GM21423 (cell line): Measurements from ENCODE around the gene CAMTA1.

Experiments used
- ATAC-seq: cut with Tn5 transposase; IDR thresholded peaks from one replicate; pipeline ENCODE4 v1.9.1; 2021; ENCODE audit warnings: mild to moderate bottlenecking, moderate library complexity; ENCODE audit not compliant: unreplicated experiment

The CAMTA1 gene

GRCh38 chr1:7174561-7174960 lies 389.3 kb downstream of the CAMTA1 start:
- ATAC-seq = no peak

GRCh38 chr1:7174980-7175906 lies 390.0 kb downstream of the CAMTA1 start:
- ATAC-seq = no peak

GRCh38 chr1:7177021-7177420 lies 391.8 kb downstream of the CAMTA1 start:
- no peak for ATAC-seq

- ATAC-seq = no peak
Observed at GRCh38 chr1:7177438-7178146, 392.3 kb downstream of the CAMTA1 start.

- no peak for ATAC-seq
Observed at GRCh38 chr1:7178336-7178735, 393.1 kb downstream of the CAMTA1 start.

- ATAC-seq = no peak
Observed at GRCh38 chr1:7178741-7179140, 393.5 kb downstream of the CAMTA1 start.

- no peak for ATAC-seq
Observed at GRCh38 chr1:7185721-7186120, 400.5 kb downstream of the CAMTA1 start.

GRCh38 chr1:7186382-7187111 lies 401.3 kb downstream of the CAMTA1 start:
- no peak for ATAC-seq

- no peak for ATAC-seq
Observed at GRCh38 chr1:7187112-7187493, 401.8 kb downstream of the CAMTA1 start.

- ATAC-seq = no peak
Observed at GRCh38 chr1:7190261-7190660, 405.0 kb downstream of the CAMTA1 start.

- ATAC-seq = no peak
Observed at GRCh38 chr1:7192453-7192852, 407.2 kb downstream of the CAMTA1 start.

GRCh38 chr1:7196036-7196911 lies 411.0 kb downstream of the CAMTA1 start:
- ATAC-seq = no peak

- no peak for ATAC-seq
Observed at GRCh38 chr1:7198664-7199063, 413.4 kb downstream of the CAMTA1 start.

- no peak for ATAC-seq
Observed at GRCh38 chr1:7199077-7199779, 414.0 kb downstream of the CAMTA1 start.

GRCh38 chr1:7207875-7208646 lies 422.8 kb downstream of the CAMTA1 start:
- ATAC-seq = no peak

- ATAC-seq = no peak
Observed at GRCh38 chr1:7208647-7209180, 423.5 kb downstream of the CAMTA1 start.

- ATAC-seq = no peak
Observed at GRCh38 chr1:7209336-7209735, 424.1 kb downstream of the CAMTA1 start.

- no peak for ATAC-seq
Observed at GRCh38 chr1:7218210-7218832, 433.1 kb downstream of the CAMTA1 start.
